ENCODE data around the gene TLE4. TPM values are rescaled to one million over a fixed set of nuclear protein-coding genes. Genes with fewer than 3 reads are reported as not detected.

The TLE4 gene
- total RNA-seq, 4 donors from 2014 or later = 30.1 to 52.5 (median 38.1) TPM

DNA sequence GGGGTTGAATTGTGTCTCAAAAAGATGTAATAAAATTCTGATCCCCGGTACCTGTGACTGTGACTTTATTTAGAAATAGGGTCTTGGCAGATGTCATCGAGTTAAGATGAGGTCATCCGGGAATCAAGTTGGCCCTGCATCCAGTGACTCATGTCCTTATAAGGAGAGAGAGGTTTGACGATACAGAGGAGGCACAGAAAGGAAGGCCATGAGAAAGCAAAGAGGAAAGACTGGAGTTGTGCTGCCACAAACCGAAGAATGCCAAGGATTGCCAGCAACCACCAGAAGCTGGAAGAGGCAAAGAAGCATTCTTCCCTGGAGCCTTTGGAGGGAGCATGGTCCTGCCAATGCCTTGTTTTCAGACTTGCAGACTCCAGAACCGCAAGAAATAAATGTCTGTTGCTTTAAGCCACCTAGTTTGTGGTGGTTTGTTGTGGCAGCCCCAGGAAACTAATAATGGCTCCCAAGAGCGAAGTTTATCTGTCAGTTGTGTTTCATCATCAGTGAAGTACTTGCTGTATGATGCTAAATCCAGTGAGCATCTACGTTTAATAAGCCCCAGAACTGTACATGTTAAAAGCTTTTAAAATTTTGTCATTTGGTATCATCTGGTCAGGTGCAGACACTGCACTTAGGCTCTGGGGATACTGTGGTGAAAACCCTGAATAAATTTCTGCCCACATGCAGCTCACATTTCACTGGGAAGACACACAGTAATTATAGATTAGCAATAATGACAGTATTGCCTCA is 114.8 kb downstream of the TLE4 start:
- Histone ChIP-seq H3K4me1 (peaks cover 0 to 29% (median 8%) of the 10 kb centered on the region in 3 donors), H3K36me3 (peaks cover 0 to 9% (median 0%) of the 10 kb centered on the region in 3 donors), H3K27me3 (no peaks in the 10 kb centered on the region), H3K27ac (peak overlapping the region in 2 of 4 donors; percentile 22 to 64), H3K9me3 (no peaks in the 10 kb centered on the region), H3K4me3 (no peak overlapping the region)
- WGBS, 2 donors = 60 to 62% methylated on average over 8 of the region's 8 CpGs
- no peak for TF ChIP-seq POLR2A (IDR thresholded peaks at IDR 0.05)
- TF ChIP-seq, protein P1, sequence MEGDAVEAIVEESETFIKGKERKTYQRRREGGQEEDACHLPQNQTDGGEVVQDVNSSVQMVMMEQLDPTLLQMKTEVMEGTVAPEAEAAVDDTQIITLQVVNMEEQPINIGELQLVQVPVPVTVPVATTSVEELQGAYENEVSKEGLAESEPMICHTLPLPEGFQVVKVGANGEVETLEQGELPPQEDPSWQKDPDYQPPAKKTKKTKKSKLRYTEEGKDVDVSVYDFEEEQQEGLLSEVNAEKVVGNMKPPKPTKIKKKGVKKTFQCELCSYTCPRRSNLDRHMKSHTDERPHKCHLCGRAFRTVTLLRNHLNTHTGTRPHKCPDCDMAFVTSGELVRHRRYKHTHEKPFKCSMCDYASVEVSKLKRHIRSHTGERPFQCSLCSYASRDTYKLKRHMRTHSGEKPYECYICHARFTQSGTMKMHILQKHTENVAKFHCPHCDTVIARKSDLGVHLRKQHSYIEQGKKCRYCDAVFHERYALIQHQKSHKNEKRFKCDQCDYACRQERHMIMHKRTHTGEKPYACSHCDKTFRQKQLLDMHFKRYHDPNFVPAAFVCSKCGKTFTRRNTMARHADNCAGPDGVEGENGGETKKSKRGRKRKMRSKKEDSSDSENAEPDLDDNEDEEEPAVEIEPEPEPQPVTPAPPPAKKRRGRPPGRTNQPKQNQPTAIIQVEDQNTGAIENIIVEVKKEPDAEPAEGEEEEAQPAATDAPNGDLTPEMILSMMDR (IDR thresholded peaks at IDR 0.05) = no peak
- intact Hi-C loops (cut with DNase I) = no loop called here
- DNase-seq = no peak

DNA sequence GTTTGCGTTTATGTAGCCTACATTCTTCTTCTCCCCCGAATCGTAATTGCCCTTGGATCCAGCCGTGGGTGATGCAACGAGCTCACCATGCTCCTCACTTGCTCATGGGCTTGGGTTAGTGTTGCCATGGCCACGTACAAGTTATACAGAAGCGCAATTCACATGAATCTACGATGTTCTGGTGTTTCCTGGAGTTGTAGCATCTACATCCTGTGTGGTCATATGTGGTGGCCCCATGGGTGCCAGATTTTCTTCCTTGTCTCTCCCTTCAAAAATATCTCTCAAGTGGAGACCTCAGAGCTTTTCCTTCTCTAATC is 115.3 kb downstream of the TLE4 start:
- no peak for TF ChIP-seq POLR2A (IDR thresholded peaks at IDR 0.05)
- TF ChIP-seq, protein P1 (IDR thresholded peaks at IDR 0.05) = no peak
- DNase-seq = no peak
- peaks cover 0 to 9% (median 0%) of the 10 kb centered on the region in 3 donors for H3K36me3 ChIP-seq
- peaks cover 0 to 26% (median 8%) of the 10 kb centered on the region in 3 donors for H3K4me1 ChIP-seq
- no peaks in the 10 kb centered on the region for H3K9me3 ChIP-seq
- H3K4me3 ChIP-seq = no peak overlapping the region
- H3K27ac ChIP-seq = no peak overlapping the region
- H3K27me3 ChIP-seq = no peaks in the 10 kb centered on the region
- WGBS, 2 donors = 77 to 80% methylated on average over 8 of the region's 8 CpGs
- intact Hi-C loops (cut with DNase I) = no loop called here

DNA sequence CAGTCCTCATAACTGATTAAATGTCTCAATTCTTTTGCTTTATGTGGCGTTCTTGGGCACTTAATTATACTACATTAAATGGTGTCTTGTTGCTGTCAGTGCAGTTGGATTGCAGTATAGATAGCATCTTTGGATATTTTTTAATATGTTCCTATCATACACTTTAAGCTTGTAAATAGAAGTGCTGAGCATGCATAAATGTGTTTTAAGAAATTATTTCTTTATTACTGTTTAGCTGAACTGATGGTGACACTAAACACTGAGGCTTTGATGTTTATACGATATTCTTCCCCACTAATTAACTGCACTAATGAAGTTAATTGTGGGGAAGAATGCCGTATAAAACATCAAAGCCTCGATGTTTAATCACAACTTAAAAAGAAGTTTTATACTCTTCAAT is 116.6 kb downstream of the TLE4 start:
- TF ChIP-seq, protein P1 (IDR thresholded peaks at IDR 0.05) = no peak
- TF ChIP-seq POLR2A (IDR thresholded peaks at IDR 0.05) = no peak
- Histone ChIP-seq H3K4me3 (no peak overlapping the region), H3K4me1 (peaks cover 0 to 29% (median 8%) of the 10 kb centered on the region in 3 donors), H3K27me3 (no peaks in the 10 kb centered on the region), H3K36me3 (peaks cover 0 to 9% (median 0%) of the 10 kb centered on the region in 3 donors), H3K27ac (no peak overlapping the region), H3K9me3 (no peaks in the 10 kb centered on the region)
- 73 to 79% methylated on average over 4 of the region's 4 CpGs for WGBS, 2 donors
- DNase-seq = no peak
- intact Hi-C loops (cut with DNase I) = no loop called here

DNA sequence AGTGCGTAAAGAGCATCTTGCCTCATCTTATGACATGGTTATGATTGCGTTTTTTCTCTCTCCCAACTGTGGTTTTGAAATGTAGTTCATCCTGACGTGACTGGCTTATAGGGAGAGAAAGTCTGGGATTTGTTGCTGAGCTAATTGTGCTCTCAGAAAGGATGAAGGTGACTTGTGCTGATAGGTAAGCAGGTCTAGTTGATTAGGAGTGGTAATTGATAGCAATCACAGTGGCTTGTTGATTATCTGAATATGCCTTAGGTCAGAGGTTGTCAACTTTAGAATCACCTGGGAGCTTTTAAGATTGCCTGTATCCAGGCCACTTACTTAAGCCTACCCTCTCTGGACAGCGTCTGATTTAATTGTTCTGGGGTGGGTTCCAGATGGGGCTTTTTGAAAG is 117.8 kb downstream of the TLE4 start:
- H3K9me3 ChIP-seq = no peaks in the 10 kb centered on the region
- H3K36me3 ChIP-seq = peaks cover 0 to 9% (median 0%) of the 10 kb centered on the region in 3 donors
- H3K4me1 ChIP-seq = peaks cover 0 to 40% (median 8%) of the 10 kb centered on the region in 3 donors
- intact Hi-C loops (cut with DNase I) = no loop called here
- 91 to 92% methylated on average over 4 of the region's 4 CpGs for WGBS, 2 donors
- H3K27ac ChIP-seq = no peak overlapping the region
- DNase-seq = no peak
- no peaks in the 10 kb centered on the region for H3K27me3 ChIP-seq
- no peak overlapping the region for H3K4me3 ChIP-seq
- no peak for TF ChIP-seq POLR2A (IDR thresholded peaks at IDR 0.05)
- TF ChIP-seq, protein P1 (IDR thresholded peaks at IDR 0.05) = no peak

DNA sequence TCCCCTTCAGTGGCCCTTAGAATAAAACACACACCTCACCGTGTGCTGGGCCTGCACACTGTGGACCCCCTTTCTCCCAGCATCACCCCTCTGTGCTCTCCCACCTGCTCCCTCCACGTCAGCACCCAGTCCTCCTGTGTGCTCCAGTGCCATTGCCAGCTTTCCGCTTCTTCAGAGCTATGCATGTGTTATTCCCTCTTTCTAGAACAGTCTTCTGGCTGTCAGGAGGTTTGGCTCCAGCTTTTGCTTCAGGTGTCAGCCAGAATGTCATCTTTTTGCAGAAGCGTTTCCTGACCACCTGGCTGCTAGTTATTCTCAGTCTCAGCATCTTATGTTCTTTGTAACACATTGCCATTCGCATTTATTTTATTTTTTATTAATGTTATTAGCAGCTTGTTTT is 119.7 kb downstream of the TLE4 start:
- intact Hi-C loops (cut with DNase I) = no loop called here
- Histone ChIP-seq H3K9me3 (no peaks in the 10 kb centered on the region), H3K27ac (no peak overlapping the region), H3K4me1 (peaks cover 3 to 32% (median 7%) of the 10 kb centered on the region in 3 donors), H3K27me3 (no peaks in the 10 kb centered on the region), H3K36me3 (peaks cover 0 to 8% (median 0%) of the 10 kb centered on the region in 3 donors), H3K4me3 (no peak overlapping the region)
- DNase-seq = no peak
- TF ChIP-seq, protein P1 (IDR thresholded peaks at IDR 0.05) = no peak
- TF ChIP-seq POLR2A (IDR thresholded peaks at IDR 0.05) = no peak
- 94% methylated on average over 5 of the region's 5 CpGs for WGBS, 2 donors

Measured in esophagus squamous epithelium (tissue), 5 donors.